Parathyroid adenoma (tissue), 2 donors: ENCODE results near the gene ZNF511.

Experiments
- H2AFZ ChIP-seq: fragments of 300-600 bp; sonication (generic); one replicate; pipeline ENCODE4 v1.7.0; 2017; ENCODE audit warnings: antibody characterized with exemption, mild to moderate bottlenecking
- H3K27ac ChIP-seq: fragments of 300-600 bp; sonication (generic); one replicate; pipeline ENCODE4 v1.7.0; 2017
- H3K27me3 ChIP-seq: fragments of 300-600 bp; sonication (generic); one replicate; pipeline ENCODE4 v1.7.0; 2017; ENCODE audit warnings: low read length; ENCODE audit not compliant: control insufficient read depth, insufficient read depth
- H3K36me3 ChIP-seq: fragments of 300-600 bp; sonication (generic); one replicate; pipeline ENCODE4 v1.7.0; 2017; ENCODE audit warnings: low read length; ENCODE audit not compliant: control insufficient read depth, insufficient read depth
- H3K4me1 ChIP-seq: fragments of 300-600 bp; sonication (generic); one replicate; pipeline ENCODE4 v1.7.0; 2017; ENCODE audit warnings: control low read depth
- H3K4me2 ChIP-seq: fragments of 300-600 bp; sonication (generic); one replicate; pipeline ENCODE4 v1.7.0; 2017; ENCODE audit warnings: low read length
- H3K4me3 ChIP-seq: fragments of 300-600 bp; sonication (generic); one replicate; pipeline ENCODE4 v1.7.0; 2017; ENCODE audit warnings: low read depth, low read length
- H3K79me2 ChIP-seq: fragments of 300-600 bp; sonication (generic); one replicate; pipeline ENCODE4 v1.7.0; 2017; ENCODE audit warnings: control low read depth
- H3K9ac ChIP-seq: fragments of 300-600 bp; sonication (generic); one replicate; pipeline ENCODE4 v1.7.0; 2017; ENCODE audit warnings: mild to moderate bottlenecking
- H3K9me3 ChIP-seq: fragments of 300-600 bp; sonication (generic); one replicate; pipeline ENCODE4 v1.7.0; 2017; ENCODE audit warnings: low read length; ENCODE audit not compliant: control insufficient read depth
- CTCF ChIP-seq: fragments of 300-600 bp; sonication (generic); IDR thresholded peaks from one replicate; pipeline ENCODE4 v1.7.0; 2017; ENCODE audit warnings: antibody characterized with exemption, mild to moderate bottlenecking
- donor health status: primary hyperparathyroidism.

Gene ZNF511

GRCh38 chr10:133341983-133342382 is 33.3 kb downstream of the ZNF511 start:
- no peaks in the 10 kb centered on the region for H3K36me3 ChIP-seq
- H3K4me2 ChIP-seq = no peak overlapping the region
- no peak overlapping the region for H3K9ac ChIP-seq
- H3K9me3 ChIP-seq = no peaks in the 10 kb centered on the region
- TF ChIP-seq CTCF = no peak
- H3K27ac ChIP-seq = no peak overlapping the region
- H2AFZ ChIP-seq = no peak overlapping the region
- no peaks in the 10 kb centered on the region for H3K4me1 ChIP-seq
- H3K27me3 ChIP-seq = no peaks in the 10 kb centered on the region
- H3K79me2 ChIP-seq = no peaks in the 10 kb centered on the region
- H3K4me3 ChIP-seq = no peak overlapping the region

- Histone ChIP-seq H3K27me3 (no peaks in the 10 kb centered on the region), H3K4me1 (no peaks in the 10 kb centered on the region), H3K9ac (no peak overlapping the region), H3K4me3 (no peak overlapping the region), H3K36me3 (no peaks in the 10 kb centered on the region), H3K79me2 (no peaks in the 10 kb centered on the region), H3K4me2 (no peak overlapping the region), H2AFZ (no peak overlapping the region), H3K9me3 (no peaks in the 10 kb centered on the region), H3K27ac (no peak overlapping the region)
- no peak for TF ChIP-seq CTCF
These were observed 34.2 kb downstream of the ZNF511 start for GRCh38 chr10:133342942-133343341.

- no peak overlapping the region for H2AFZ ChIP-seq
- H3K27me3 ChIP-seq = no peaks in the 10 kb centered on the region
- H3K4me1 ChIP-seq = no peaks in the 10 kb centered on the region
- H3K36me3 ChIP-seq = no peaks in the 10 kb centered on the region
- H3K27ac ChIP-seq = no peak overlapping the region
- no peak overlapping the region for H3K9ac ChIP-seq
- no peak for TF ChIP-seq CTCF
- no peak overlapping the region for H3K4me3 ChIP-seq
- H3K9me3 ChIP-seq = no peaks in the 10 kb centered on the region
- H3K4me2 ChIP-seq = no peak overlapping the region
- H3K79me2 ChIP-seq = no peaks in the 10 kb centered on the region
These were observed 34.8 kb downstream of the ZNF511 start for GRCh38 chr10:133343558-133343957.

GRCh38 chr10:133344236-133344635 is 35.5 kb downstream of the ZNF511 start:
- Histone ChIP-seq H3K27me3 (no peaks in the 10 kb centered on the region), H3K4me1 (no peaks in the 10 kb centered on the region), H3K9ac (no peak overlapping the region), H3K9me3 (no peaks in the 10 kb centered on the region), H2AFZ (no peak overlapping the region), H3K27ac (no peak overlapping the region), H3K36me3 (no peaks in the 10 kb centered on the region), H3K4me2 (no peak overlapping the region), H3K79me2 (no peaks in the 10 kb centered on the region), H3K4me3 (no peak overlapping the region)
- TF ChIP-seq CTCF = no peak

- Histone ChIP-seq H3K9ac (no peak overlapping the region), H3K27ac (no peak overlapping the region), H3K4me2 (no peak overlapping the region), H3K9me3 (no peaks in the 10 kb centered on the region), H3K27me3 (no peaks in the 10 kb centered on the region), H3K4me3 (no peak overlapping the region), H3K4me1 (no peaks in the 10 kb centered on the region), H3K36me3 (no peaks in the 10 kb centered on the region), H2AFZ (no peak overlapping the region), H3K79me2 (no peaks in the 10 kb centered on the region)
- no peak for TF ChIP-seq CTCF
These were observed 37.7 kb downstream of the ZNF511 start for GRCh38 chr10:133346413-133346812.
